ENCODE results near the gene MEGF11.

GRCh38 chr15:65916041-65916663, 337.4 kb downstream of the MEGF11 start:
- TF ChIP-seq CTCF (IDR thresholded peaks at IDR 0.05) (no peak), EP300 (IDR thresholded peaks at IDR 0.05) (no peak)
